NOMO-1 treated with DMSO at 0.1 percent for 48 hours (cell line): ENCODE measurements around the gene GNAZ.

ENCODE experiments used
- DNase-seq: peaks from one replicate; lab custom pipeline; 2025; ENCODE audit not compliant: unreplicated experiment; lab: John Stamatoyannopoulos, UW

GNAZ gene

GRCh38 chr22:23091760-23092159, 21.4 kb downstream of the GNAZ start:
- DNase-seq = no peak

- DNase-seq = no peak
These were observed 22.1 kb downstream of the GNAZ start for GRCh38 chr22:23092217-23092955.

- DNase-seq = no peak
These were observed 22.9 kb downstream of the GNAZ start for GRCh38 chr22:23093051-23093788.

- no peak for DNase-seq
These were observed 23.9 kb downstream of the GNAZ start for GRCh38 chr22:23094260-23094659.

GRCh38 chr22:23094695-23095681, 24.7 kb downstream of the GNAZ start:
- no peak for DNase-seq

- no peak for DNase-seq
These were observed 25.5 kb downstream of the GNAZ start for GRCh38 chr22:23095733-23096342.

- DNase-seq = no peak
These were observed 27.3 kb downstream of the GNAZ start for GRCh38 chr22:23097412-23098229.

- no peak for DNase-seq
These were observed 27.9 kb downstream of the GNAZ start for GRCh38 chr22:23098230-23098705.

- DNase-seq = no peak
These were observed 28.6 kb downstream of the GNAZ start for GRCh38 chr22:23098718-23099530.

- no peak for DNase-seq
These were observed 29.1 kb downstream of the GNAZ start for GRCh38 chr22:23099531-23099804.

- DNase-seq = no peak
These were observed 29.9 kb downstream of the GNAZ start for GRCh38 chr22:23100124-23100801.

- no peak for DNase-seq
These were observed 31.2 kb downstream of the GNAZ start for GRCh38 chr22:23101524-23101923.

GRCh38 chr22:23102002-23102655, 31.8 kb downstream of the GNAZ start:
- no peak for DNase-seq

GRCh38 chr22:23102776-23103175, 32.5 kb downstream of the GNAZ start:
- no peak for DNase-seq

GRCh38 chr22:23103199-23103954, 33.1 kb downstream of the GNAZ start:
- DNase-seq = no peak

GRCh38 chr22:23104187-23104971, 34.1 kb downstream of the GNAZ start:
- no peak for DNase-seq

GRCh38 chr22:23105304-23105703, 35.0 kb downstream of the GNAZ start:
- DNase-seq = no peak
